B cell (primary cell): ENCODE measurements around the gene ASPG. TPM values are rescaled to one million over a fixed set of nuclear protein-coding genes. Genes with fewer than 3 reads are reported as not detected.

ENCODE experiments used
- ATAC-seq: fragments of 200-7000 bp; cut with Tn5 transposase; one replicate; pipeline ENCODE4 v1.10.0; 2021; ENCODE audit warnings: low read depth, mild to moderate bottlenecking, moderate number of reproducible peaks, moderate library complexity
- CTCF ChIA-PET: fragments of 350-600 bp; sonication (Branson Sonifier 250); formaldehyde crosslinking; loops from one replicate; lab custom pipeline; 2021; ENCODE audit warnings: antibody characterized with exemption, inconsistent platforms; lab: Charles Lee
- POLR2A ChIA-PET: fragments of 350-600 bp; sonication (Branson Sonifier 250); formaldehyde crosslinking; loops from one replicate; lab custom pipeline; 2021; ENCODE audit warnings: antibody characterized with exemption; lab: Charles Lee
- DNase-seq: peaks from one replicate; pipeline ENCODE4 v3.0.0; 2013
- H2AFZ ChIP-seq: 2 replicates; pipeline ENCODE4 v1.6.1; 2012; ENCODE audit warnings: mild to moderate bottlenecking, low read depth, low read length; ENCODE audit not compliant: insufficient read depth, poor library complexity, severe bottlenecking
- H3K27ac ChIP-seq, 2 donors: 1 replicate in 1 of 2; 2 replicates in 1 of 2; pipeline ENCODE4 v1.5.1; 2012 to 2013; ENCODE audit warnings: low read length in 2 of 2, mild to moderate bottlenecking in 2 of 2, moderate library complexity in 1 of 2
- H3K27me3 ChIP-seq, 4 experiments: fragments of 200-600 bp in 1 of 4; sonication (generic) in 1 of 4; replicated peaks in 1 of 4; 1 replicate in 2 of 4; 2 replicates in 2 of 4; pipeline versions ENCODE4 v1.6.1 to v1.7.0; 2013 to 2016; ENCODE audit warnings: low read length in 3 of 4, mild to moderate bottlenecking in 2 of 4, mixed read lengths in 1 of 4, moderate library complexity in 1 of 4; ENCODE audit not compliant: insufficient read depth in 4 of 4, control insufficient read depth in 3 of 4; ENCODE audit errors: control extremely low read depth in 1 of 4
- H3K36me3 ChIP-seq, 2 experiments: replicated peaks in 1 of 2; 1 replicate in 1 of 2; 2 replicates in 1 of 2; pipeline versions ENCODE4 v1.6.1 to v1.7.1; 2013; ENCODE audit warnings: low read length in 1 of 2; ENCODE audit not compliant: insufficient read depth in 2 of 2, control insufficient read depth in 1 of 2; ENCODE audit errors: control extremely low read depth in 1 of 2, extremely low read depth in 1 of 2
- H3K4me1 ChIP-seq, 2 donors: fragments of 200-600 bp in 1 of 2; sonication (generic) in 1 of 2; 1 replicate in 1 of 2; 2 replicates in 1 of 2; pipeline versions ENCODE4 v1.5.1 to v1.6.1; 2013 to 2017; ENCODE audit warnings: low read length in 2 of 2; ENCODE audit not compliant: control insufficient read depth in 2 of 2, insufficient read depth in 2 of 2
- H3K4me2 ChIP-seq: replicated peaks from 2 replicates; pipeline ENCODE3; 2012; ENCODE audit warnings: mild to moderate bottlenecking, low read depth, low read length; ENCODE audit not compliant: poor library complexity, severe bottlenecking
- H3K4me3 ChIP-seq, 5 experiments: fragments of 200-600 bp in 1 of 5; sonication (generic) in 1 of 5; 1 replicate in 3 of 5; 2 replicates in 2 of 5; pipeline versions ENCODE4 v1.5.1 to v1.7.0; 2011 to 2016; ENCODE audit warnings: low read length in 4 of 5, mild to moderate bottlenecking in 4 of 5, low read depth in 2 of 5, control low read depth in 1 of 5, moderate library complexity in 1 of 5; ENCODE audit not compliant: insufficient read depth in 1 of 5; ENCODE audit errors: control extremely low read depth in 1 of 5, extremely low read depth in 1 of 5
- H3K79me2 ChIP-seq: fragments of 200-600 bp; sonication (generic); one replicate; pipeline ENCODE4 v1.6.0; 2016; ENCODE audit warnings: low read length; ENCODE audit not compliant: control insufficient read depth, insufficient read depth
- H3K9ac ChIP-seq: fragments of 200-600 bp; sonication (generic); 2 replicates; pipeline ENCODE4 v1.6.1; 2017; ENCODE audit warnings: mild to moderate bottlenecking, low read length, moderate library complexity
- H3K9me3 ChIP-seq, 3 donors: one replicate each; pipeline versions ENCODE4 v1.6.1 to v1.7.1; 2013; ENCODE audit warnings: low read length in 2 of 3; ENCODE audit not compliant: control insufficient read depth in 2 of 3, insufficient read depth in 1 of 3; ENCODE audit errors: control extremely low read depth in 1 of 3
- H4K20me1 ChIP-seq: 2 replicates; pipeline ENCODE4 v1.6.0; 2012; ENCODE audit warnings: mild to moderate bottlenecking, low read length; ENCODE audit not compliant: insufficient read depth, control insufficient read depth, poor library complexity, severe bottlenecking
- H3K27ac Mint-ChIP-seq: one replicate; pipeline ENCODE4 v1.8.0; 2021; ENCODE audit warnings: mixed read lengths
- H3K27me3 Mint-ChIP-seq: one replicate; pipeline ENCODE4 v1.8.0; 2021; ENCODE audit warnings: mixed read lengths
- H3K4me1 Mint-ChIP-seq: one replicate; pipeline ENCODE4 v1.8.0; 2021; ENCODE audit warnings: mixed read lengths
- H3K4me3 Mint-ChIP-seq: one replicate; pipeline ENCODE4 v1.8.0; 2021; ENCODE audit warnings: mixed read lengths
- H3K9me3 Mint-ChIP-seq: one replicate; pipeline ENCODE4 v1.8.0; 2022; ENCODE audit warnings: mixed read lengths; ENCODE audit not compliant: insufficient read depth
- EZH2 ChIP-seq: IDR thresholded peaks from 2 replicates; pipeline ENCODE4 v1.6.1; 2012; ENCODE audit warnings: borderline replicate concordance, low read depth, mild to moderate bottlenecking, moderate library complexity, low read length; ENCODE audit not compliant: insufficient read depth, poor library complexity, severe bottlenecking
- WGBS: methylation state at CpG from one replicate; pipeline ENCODE4 v1.1.5; 2013; ENCODE audit warnings: missing lambda C conversion rate; ENCODE audit not compliant: insufficient coverage; 5-methylcytosine and 5-hydroxymethylcytosine counted together
- intact Hi-C: fragments of 100-400 bp; cut with micrococcal nuclease; formaldehyde crosslinking; loops from one replicate; pipeline ENCODE4 v1.10.0; 2022
- polyA plus RNA-seq: library from polyadenylated mRNA; depleted of rRNA; stranded (reverse); fragments of >200 nt; gene quantifications from 2 replicates; pipeline ENCODE4 v1.2.3, GENCODE V29; 2012
- total RNA-seq, 2 donors: library from RNA; stranded (reverse); fragments of 120-200 nt in 1 of 2; gene quantifications; 1 replicate in 1 of 2; 2 replicates in 1 of 2; pipeline versions ENCODE4 v1.2.3 to v1.2.4, GENCODE V29; 2013 to 2022
- TF ChIP-seq, protein P1 (sequence below): fragments of 200-600 bp; IDR thresholded peaks from one replicate; pipeline ENCODE4 v1.8.0; 2022; ENCODE audit warnings: antibody characterized with exemption, mild to moderate bottlenecking

The ASPG gene
- total and polyA plus RNA-seq, 2 donors (not counting 1 experiment from before 2014, with no cell fraction given), result not detected

DNA sequence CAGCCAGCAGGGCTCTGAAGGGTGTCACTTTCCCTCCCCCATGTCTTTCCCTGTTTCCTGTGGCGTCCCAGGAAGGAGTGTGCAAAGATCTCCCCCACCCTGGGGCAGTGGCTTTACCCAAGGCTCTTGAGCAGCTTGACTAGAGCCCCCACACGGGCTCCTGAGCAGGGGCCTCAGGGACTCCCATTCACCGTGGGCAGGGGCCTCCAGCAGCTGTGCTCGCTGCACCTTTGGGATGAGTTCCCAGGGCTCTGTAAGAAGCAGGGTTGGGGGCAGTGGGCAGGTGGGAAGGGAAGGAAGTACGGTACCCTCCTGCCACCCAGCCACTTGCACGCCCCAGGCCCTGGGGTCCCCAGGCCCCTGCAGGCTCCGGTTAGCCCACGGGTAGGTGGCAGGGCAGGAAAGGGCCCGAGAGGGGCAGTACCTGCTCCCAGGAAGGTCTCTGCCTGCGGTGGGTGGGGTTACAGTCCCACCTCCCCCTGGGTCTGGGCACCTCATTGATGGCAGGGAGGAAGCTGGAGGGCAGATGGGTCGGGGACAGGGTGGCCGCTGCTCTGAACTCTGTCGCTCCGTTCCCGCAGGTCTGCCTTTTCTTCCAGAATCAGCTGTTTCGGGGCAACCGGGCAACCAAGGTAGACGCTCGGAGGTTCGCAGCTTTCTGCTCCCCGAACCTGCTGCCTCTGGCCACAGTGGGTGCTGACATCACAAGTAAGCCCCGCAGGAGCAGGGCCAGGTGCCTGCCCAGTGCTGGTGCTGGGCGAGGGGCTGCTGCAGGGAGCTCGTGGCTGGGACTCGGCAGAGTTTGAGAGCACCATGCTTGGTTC is 13.0 kb downstream of the ASPG start:
- 84% methylated on average over 22 of the region's 25 CpGs for WGBS
- ChIA-PET POLR2A (no interaction called here), CTCF (interaction anchor here (0.6 kb wide), 1 partner anchor 23 kb away, joined by 3 read pairs; no protein-coding TSS in a partner anchor)
- Histone ChIP-seq H4K20me1 (no peaks in the 10 kb centered on the region), H3K9ac (no peak overlapping the region), H3K9me3 (no peaks in the 10 kb centered on the region), H3K79me2 (no peaks in the 10 kb centered on the region), H3K4me3 (no peak overlapping the region), H3K4me2 (no peak overlapping the region), H3K36me3 (no peaks in the 10 kb centered on the region), H3K4me1 (peaks cover 0 to 6% of the 10 kb centered on the region in 2 donors), H2AFZ (no peak overlapping the region), H3K27me3 (peaks cover 0 to 3% (median 0%) of the 10 kb centered on the region in 4 experiments), H3K27ac (no peak overlapping the region)
- Mint-ChIP-seq H3K27ac (no peak overlapping the region), H3K27me3 (peaks cover 3% of the 10 kb centered on the region), H3K9me3 (no peaks in the 10 kb centered on the region), H3K4me1 (peaks cover 7% of the 10 kb centered on the region), H3K4me3 (no peak overlapping the region)
- DNase-seq (no peak), ATAC-seq (no peak)
- TF ChIP-seq, protein P1, sequence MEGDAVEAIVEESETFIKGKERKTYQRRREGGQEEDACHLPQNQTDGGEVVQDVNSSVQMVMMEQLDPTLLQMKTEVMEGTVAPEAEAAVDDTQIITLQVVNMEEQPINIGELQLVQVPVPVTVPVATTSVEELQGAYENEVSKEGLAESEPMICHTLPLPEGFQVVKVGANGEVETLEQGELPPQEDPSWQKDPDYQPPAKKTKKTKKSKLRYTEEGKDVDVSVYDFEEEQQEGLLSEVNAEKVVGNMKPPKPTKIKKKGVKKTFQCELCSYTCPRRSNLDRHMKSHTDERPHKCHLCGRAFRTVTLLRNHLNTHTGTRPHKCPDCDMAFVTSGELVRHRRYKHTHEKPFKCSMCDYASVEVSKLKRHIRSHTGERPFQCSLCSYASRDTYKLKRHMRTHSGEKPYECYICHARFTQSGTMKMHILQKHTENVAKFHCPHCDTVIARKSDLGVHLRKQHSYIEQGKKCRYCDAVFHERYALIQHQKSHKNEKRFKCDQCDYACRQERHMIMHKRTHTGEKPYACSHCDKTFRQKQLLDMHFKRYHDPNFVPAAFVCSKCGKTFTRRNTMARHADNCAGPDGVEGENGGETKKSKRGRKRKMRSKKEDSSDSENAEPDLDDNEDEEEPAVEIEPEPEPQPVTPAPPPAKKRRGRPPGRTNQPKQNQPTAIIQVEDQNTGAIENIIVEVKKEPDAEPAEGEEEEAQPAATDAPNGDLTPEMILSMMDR, result no peak
- no peak for TF ChIP-seq EZH2
- intact Hi-C loops, result no loop called here
